HFF-Myc (cell line): ENCODE measurements around the gene MVD.

ENCODE experiments used
- DNase-seq: peaks from one replicate; pipeline ENCODE4 v3.0.0-alpha.2; 2011; ENCODE audit warnings: low read depth; ENCODE audit errors: extremely low read depth
- H3K4me3 ChIP-seq: replicated peaks from 2 replicates; pipeline ENCODE4 v1.5.1; 2011; ENCODE audit warnings: low read depth, mild to moderate bottlenecking, control low read depth, low read length
- TF ChIP-seq, protein P1 (sequence below): IDR thresholded peaks from 2 replicates; pipeline ENCODE4 v1.5.1; 2012; ENCODE audit warnings: mild to moderate bottlenecking, low read depth, low read length, control low read depth; ENCODE audit errors: missing control alignments

Gene MVD

DNA sequence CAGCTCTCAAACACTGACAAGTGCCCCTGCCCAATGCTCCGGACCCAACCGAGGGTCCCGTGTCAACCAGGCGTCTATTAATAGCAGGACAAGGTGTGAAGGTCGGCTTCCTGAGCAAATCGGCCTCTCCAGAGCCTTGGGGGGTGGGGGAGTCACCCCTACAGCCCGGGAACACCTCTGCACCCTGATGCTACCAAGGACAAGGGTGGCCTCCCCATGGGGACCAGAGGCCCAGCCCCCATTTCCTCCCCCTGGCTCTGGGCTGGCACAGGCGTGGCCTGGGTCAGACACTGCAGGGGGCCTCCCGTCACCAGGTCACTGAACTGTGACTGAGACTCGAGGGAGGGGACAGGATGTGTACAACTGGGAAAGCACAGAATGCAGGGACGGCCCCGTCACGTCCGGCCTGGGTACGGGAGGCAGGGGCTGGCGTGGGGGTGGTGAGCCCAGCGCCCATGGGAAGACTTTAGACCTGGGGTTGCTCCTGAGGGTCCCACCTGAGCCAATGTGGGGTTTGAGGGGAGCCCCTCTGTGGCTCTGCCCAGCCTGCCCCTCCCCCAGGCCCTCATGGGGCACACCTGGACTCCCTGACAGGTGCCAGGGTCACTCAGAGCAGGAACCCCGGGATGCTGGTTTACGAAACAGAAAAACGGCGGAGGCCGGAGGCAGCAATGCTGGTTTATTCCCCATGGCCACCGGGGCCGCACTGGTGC is 11.5 kb downstream of the MVD start:
- TF ChIP-seq, protein P1, sequence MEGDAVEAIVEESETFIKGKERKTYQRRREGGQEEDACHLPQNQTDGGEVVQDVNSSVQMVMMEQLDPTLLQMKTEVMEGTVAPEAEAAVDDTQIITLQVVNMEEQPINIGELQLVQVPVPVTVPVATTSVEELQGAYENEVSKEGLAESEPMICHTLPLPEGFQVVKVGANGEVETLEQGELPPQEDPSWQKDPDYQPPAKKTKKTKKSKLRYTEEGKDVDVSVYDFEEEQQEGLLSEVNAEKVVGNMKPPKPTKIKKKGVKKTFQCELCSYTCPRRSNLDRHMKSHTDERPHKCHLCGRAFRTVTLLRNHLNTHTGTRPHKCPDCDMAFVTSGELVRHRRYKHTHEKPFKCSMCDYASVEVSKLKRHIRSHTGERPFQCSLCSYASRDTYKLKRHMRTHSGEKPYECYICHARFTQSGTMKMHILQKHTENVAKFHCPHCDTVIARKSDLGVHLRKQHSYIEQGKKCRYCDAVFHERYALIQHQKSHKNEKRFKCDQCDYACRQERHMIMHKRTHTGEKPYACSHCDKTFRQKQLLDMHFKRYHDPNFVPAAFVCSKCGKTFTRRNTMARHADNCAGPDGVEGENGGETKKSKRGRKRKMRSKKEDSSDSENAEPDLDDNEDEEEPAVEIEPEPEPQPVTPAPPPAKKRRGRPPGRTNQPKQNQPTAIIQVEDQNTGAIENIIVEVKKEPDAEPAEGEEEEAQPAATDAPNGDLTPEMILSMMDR: no peak
- H3K4me3 ChIP-seq: peak overlapping the region; percentile 76
- DNase-seq: no peak

DNA sequence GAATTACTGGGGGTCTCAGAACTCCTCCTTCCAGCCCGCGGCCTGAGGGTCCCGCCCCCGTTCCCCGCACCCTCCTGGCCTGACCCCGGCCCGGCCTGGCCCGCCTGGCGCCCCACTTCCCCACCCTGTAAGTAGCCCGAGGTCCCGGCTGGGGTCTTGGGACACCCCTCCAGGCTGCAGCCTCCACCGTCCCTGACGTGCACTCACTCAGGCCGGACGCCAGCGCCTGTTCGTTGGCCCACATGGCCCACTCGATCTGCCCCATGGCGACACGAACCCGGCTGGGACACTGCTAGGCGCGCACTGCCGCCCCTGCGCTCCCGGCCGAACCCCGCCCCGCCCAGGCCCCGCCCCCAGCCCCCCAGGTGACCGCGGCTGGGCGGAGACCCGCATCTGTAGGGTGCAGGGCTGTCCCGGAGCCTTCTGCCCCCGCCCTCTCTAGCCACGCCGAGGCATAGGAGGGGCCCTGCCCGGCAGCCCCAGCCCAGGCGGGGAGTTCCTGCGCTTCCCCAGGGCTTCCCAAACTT is 12.1 kb downstream of the MVD start, which contains the start of gene CYBA:
Gene CYBA, minus strand, starts transcription at position 305 of the 527 bp plus-strand sequence. Its CDS starts 40 bp downstream, at position 265.
- peak within 1 kb of the TSS; percentile 76 for H3K4me3 ChIP-seq
- TF ChIP-seq, protein P1: no peak
- DNase-seq: no peak

DNA sequence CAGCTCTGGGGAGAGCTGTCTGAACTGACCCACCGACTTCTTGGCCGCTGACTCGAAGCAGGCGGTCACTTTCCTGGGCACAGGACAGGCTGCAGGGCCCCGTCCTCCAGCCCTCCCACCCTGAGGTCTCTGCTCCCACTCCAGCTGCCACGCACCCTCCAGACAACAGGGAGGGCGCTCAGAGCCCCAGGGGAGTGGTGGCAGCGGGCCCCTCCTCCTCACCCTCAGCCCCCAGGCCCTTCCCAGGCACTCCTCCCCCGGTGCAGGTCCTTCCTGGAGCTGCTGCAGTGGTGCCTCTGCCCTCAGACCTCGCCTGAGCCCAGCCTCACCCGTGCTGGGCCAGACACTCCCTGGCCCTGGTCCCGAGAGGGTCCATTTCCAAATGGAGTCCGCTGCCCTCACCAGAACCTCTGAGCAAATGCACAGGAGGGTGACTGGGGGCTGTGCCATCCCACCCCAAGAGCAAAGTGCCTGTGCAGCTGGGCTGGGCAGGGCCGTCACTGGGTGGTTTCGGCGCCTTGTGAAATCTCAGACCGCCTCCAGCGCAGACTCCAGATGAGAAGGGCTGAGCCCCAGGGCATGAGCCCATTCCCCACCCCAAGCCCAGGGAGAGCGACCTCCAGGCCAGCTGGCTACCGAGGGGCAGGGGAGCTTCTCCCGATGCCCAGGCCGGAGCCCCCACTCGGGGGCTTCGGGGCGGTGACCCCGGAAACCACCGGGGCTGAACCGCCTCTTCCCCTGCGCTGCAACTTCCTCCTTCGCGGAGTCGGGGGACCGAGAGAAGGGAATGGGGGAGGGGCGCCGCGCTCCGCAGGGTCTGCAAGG is 12.8 kb downstream of the MVD start:
- TF ChIP-seq, protein P1: no peak

DNA sequence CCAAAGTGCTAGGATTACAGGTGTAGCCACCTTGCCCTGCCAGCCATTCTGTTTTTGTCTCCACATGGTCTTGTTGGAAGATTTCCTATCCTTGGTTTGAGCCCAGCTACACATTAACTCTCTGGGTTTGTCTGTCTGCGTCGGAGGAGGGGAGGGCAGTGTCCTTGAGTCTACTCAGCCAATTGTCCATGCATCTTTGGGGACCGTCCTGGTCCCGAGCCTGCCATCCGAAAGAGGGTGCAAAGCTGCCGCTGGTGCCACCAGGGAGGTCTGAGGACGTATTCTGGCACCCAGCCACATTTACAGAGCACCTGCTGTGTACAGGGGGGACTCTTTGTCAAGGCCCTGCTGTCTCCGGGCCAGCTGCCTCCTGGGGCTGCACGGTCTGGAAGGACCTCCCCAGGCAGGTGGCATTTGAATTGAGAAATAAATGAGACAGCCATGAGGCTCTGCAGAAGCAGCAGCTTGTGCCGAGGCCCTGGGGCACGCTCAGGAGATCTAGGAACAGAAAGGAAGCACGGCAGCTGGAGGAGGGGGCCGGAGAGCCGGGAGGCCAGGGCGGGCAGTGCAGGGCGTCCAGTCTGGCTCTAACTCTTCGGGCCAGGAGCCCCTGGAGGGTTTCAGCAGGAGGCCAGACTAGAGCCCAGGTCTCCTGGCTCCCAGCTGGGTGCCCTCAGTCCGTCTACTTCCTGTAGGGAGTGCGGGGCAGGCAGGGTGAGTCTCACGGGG is 13.5 kb downstream of the MVD start:
- DNase-seq: no peak
- H3K4me3 ChIP-seq: peak overlapping the region; percentile 76
- TF ChIP-seq, protein P1: no peak

More for the DNA sequence above, 12.8 kb downstream of the MVD start:
- no peak for DNase-seq
- peak overlapping the region; percentile 76 for H3K4me3 ChIP-seq

DNA sequence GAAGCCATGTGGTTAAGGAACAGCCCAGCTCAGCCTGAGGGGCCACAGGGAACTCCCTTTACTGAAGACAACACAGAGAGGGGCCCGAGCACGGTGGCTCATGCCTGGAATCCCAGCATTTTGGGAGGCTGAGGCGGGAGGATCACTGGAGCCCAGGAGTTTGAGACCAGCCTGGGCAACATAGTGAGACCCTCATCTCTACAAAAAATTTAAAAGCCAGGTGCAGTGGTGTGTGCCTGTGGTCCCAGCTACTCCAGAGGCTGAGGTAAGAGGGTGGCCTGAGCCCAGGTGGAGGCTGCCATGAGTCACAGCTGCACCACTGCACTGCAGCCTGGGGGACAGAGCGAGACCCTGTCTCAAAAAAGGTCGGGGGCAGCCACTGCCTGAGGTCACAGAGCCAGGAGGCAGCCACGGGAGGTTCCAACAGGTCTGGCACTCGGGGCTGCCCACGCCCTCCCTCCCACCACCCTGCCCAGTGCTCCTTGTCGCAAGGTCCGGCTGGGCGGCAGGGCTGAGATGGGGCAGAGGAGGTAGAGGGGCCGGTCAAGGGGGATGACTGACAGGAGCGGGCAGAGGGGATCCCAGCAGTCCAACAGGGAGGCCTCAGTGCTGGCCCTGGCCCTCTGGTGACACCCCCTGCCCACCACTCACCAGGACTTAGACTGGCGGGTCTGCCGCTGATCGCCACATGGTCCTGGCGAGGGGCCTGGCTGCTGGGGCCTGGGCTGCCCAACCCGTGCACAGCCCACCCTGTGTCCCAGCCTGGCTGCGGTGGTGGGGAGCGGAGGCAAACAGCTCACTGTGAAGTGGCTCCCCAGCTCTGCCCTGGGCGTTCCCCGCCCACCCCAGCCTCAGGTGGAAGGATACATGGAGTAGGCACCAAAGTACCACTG is 15.5 kb downstream of the MVD start:
- no peak for DNase-seq
- H3K4me3 ChIP-seq: no peak overlapping the region
- TF ChIP-seq, protein P1: no peak
